Fibroblast of lung (primary cell): ENCODE measurements around the gene LPA. TPM values are rescaled to one million over a fixed set of nuclear protein-coding genes. Genes with fewer than 3 reads are reported as not detected.

Experiments used
- DNase-seq, 2 donors: peaks; one replicate each; pipeline versions ENCODE4 v3.0.0 to v3.0.0-alpha.2; 2010; ENCODE audit warnings: low read depth in 2 of 2
- H2AFZ ChIP-seq: 2 replicates; pipeline ENCODE4 v1.5.1; 2012; ENCODE audit warnings: low read length, control low read depth, inconsistent platforms
- H3K27ac ChIP-seq: 2 replicates; pipeline ENCODE4 v1.5.1; 2011; ENCODE audit warnings: low read length, control low read depth; ENCODE audit not compliant: insufficient read depth
- H3K27me3 ChIP-seq: 2 replicates; pipeline ENCODE4 v1.5.1; 2011; ENCODE audit warnings: mild to moderate bottlenecking, low read length; ENCODE audit not compliant: control insufficient read depth, insufficient read depth
- H3K36me3 ChIP-seq: 2 replicates; pipeline ENCODE4 v1.5.1; 2011; ENCODE audit warnings: low read length; ENCODE audit not compliant: control insufficient read depth, insufficient read depth
- H3K4me1 ChIP-seq: 2 replicates; pipeline ENCODE4 v1.5.1; 2011; ENCODE audit warnings: low read length; ENCODE audit not compliant: control insufficient read depth, insufficient read depth; ENCODE audit errors: extremely low read depth
- H3K4me2 ChIP-seq: 2 replicates; pipeline ENCODE4 v1.5.1; 2011; ENCODE audit warnings: low read length, control low read depth; ENCODE audit not compliant: insufficient read depth; ENCODE audit errors: extremely low read depth
- H3K4me3 ChIP-seq, 4 experiments: fragments of 200-600 bp in 1 of 4; sonication (generic) in 1 of 4; replicated peaks in 1 of 4; 2 replicates each; pipeline ENCODE4 v1.5.1; 2011 to 2016; ENCODE audit warnings: low read length in 4 of 4, low read depth in 3 of 4, mild to moderate bottlenecking in 3 of 4, control low read depth in 2 of 4, inconsistent platforms in 1 of 4, mixed read lengths in 1 of 4; ENCODE audit not compliant: insufficient read depth in 1 of 4; ENCODE audit errors: control extremely low read depth in 1 of 4
- H3K79me2 ChIP-seq: 2 replicates; pipeline ENCODE4 v1.5.1; 2012; ENCODE audit warnings: mild to moderate bottlenecking, low read length, inconsistent platforms; ENCODE audit not compliant: control insufficient read depth, insufficient read depth
- H3K9ac ChIP-seq: 2 replicates; pipeline ENCODE4 v1.5.1; 2011; ENCODE audit warnings: mild to moderate bottlenecking, low read length, control low read depth; ENCODE audit not compliant: insufficient read depth
- H3K9me3 ChIP-seq: 2 replicates; pipeline ENCODE4 v1.5.1; 2012; ENCODE audit warnings: low read depth, low read length; ENCODE audit not compliant: control insufficient read depth, insufficient read depth
- H4K20me1 ChIP-seq: 2 replicates; pipeline ENCODE4 v1.5.1; 2011; ENCODE audit warnings: low read length; ENCODE audit not compliant: control insufficient read depth, insufficient read depth; ENCODE audit errors: extremely low read depth
- CTCF ChIP-seq, 2 donors: IDR thresholded peaks in 1 of 2; conservative IDR thresholded peaks in 1 of 2; 1 replicate in 1 of 2; 2 replicates in 1 of 2; pipeline ENCODE4 v1.5.1; 2011 to 2012; ENCODE audit warnings: low read length in 2 of 2, control low read depth in 1 of 2, inconsistent platforms in 1 of 2, low read depth in 1 of 2, mild to moderate bottlenecking in 1 of 2
- EZH2 ChIP-seq: IDR thresholded peaks from 2 replicates; pipeline ENCODE4 v1.5.1; 2012; ENCODE audit warnings: low read length, control low read depth, mild to moderate bottlenecking; ENCODE audit errors: missing control alignments
- polyA plus RNA-seq, 2 donors: library from polyadenylated mRNA; depleted of rRNA in 1 of 2; stranded (reverse) in 1 of 2; unstranded in 1 of 2; fragments of >200 nt; gene quantifications; 2 replicates each; pipeline ENCODE4 v1.2.1, GENCODE V29; 2011 to 2012; ENCODE audit warnings: missing spikeins in 1 of 2
- total RNA-seq: library from RNA; depleted of rRNA; stranded (reverse); fragments of >200 nt; gene quantifications from 2 replicates; pipeline ENCODE4 v1.2.1, GENCODE V29; 2014

Gene LPA
- total and polyA plus RNA-seq, 2 donors (not counting 1 experiment from before 2014, with no cell fraction given), result not detected

- no peak overlapping the region for H3K4me3 ChIP-seq
- H3K4me2 ChIP-seq, result no peak overlapping the region
- no peak for DNase-seq
- H3K79me2 ChIP-seq, result no peaks in the 10 kb centered on the region
- no peak overlapping the region for H2AFZ ChIP-seq
- no peaks in the 10 kb centered on the region for H3K27me3 ChIP-seq
- H3K9ac ChIP-seq, result no peak overlapping the region
- peaks cover 2% of the 10 kb centered on the region for H3K4me1 ChIP-seq
- no peaks in the 10 kb centered on the region for H4K20me1 ChIP-seq
- TF ChIP-seq CTCF (conservative IDR thresholded peaks at IDR 0.05 in 1 of 2, IDR thresholded peaks at IDR 0.05 in 1 of 2; ENCODE audit: low read depth in 1 of 2, low read length in 2 of 2) (no peak), EZH2 (no peak)
- no peaks in the 10 kb centered on the region for H3K36me3 ChIP-seq
- no peaks in the 10 kb centered on the region for H3K9me3 ChIP-seq
- no peak overlapping the region for H3K27ac ChIP-seq
These were observed 153.0 kb downstream of the LPA start for GRCh38 chr6:160510976-160511617.

- Histone ChIP-seq H3K36me3 (no peaks in the 10 kb centered on the region), H2AFZ (peak overlapping the region; percentile 10), H3K4me3 (no peak overlapping the region), H4K20me1 (no peaks in the 10 kb centered on the region), H3K27me3 (no peaks in the 10 kb centered on the region), H3K27ac (no peak overlapping the region), H3K4me2 (no peak overlapping the region), H3K9ac (no peak overlapping the region), H3K79me2 (no peaks in the 10 kb centered on the region), H3K4me1 (peaks cover 2% of the 10 kb centered on the region), H3K9me3 (no peaks in the 10 kb centered on the region)
- no peak for TF ChIP-seq CTCF (conservative IDR thresholded peaks at IDR 0.05 in 1 of 2, IDR thresholded peaks at IDR 0.05 in 1 of 2; ENCODE audit: low read depth in 1 of 2, low read length in 2 of 2)
- no peak for TF ChIP-seq EZH2
- peak; percentile 65 to 83 for DNase-seq
These were observed 153.9 kb downstream of the LPA start for GRCh38 chr6:160510199-160510598.

GRCh38 chr6:160509610-160510009 lies 154.5 kb downstream of the LPA start:
- no peak for DNase-seq
- Histone ChIP-seq H3K79me2 (no peaks in the 10 kb centered on the region), H3K36me3 (no peaks in the 10 kb centered on the region), H3K27ac (no peak overlapping the region), H3K4me2 (peak overlapping the region; percentile 32), H2AFZ (peak overlapping the region; percentile 61), H3K27me3 (no peaks in the 10 kb centered on the region), H3K9me3 (no peaks in the 10 kb centered on the region), H3K9ac (no peak overlapping the region), H3K4me1 (peaks cover 2% of the 10 kb centered on the region), H4K20me1 (no peaks in the 10 kb centered on the region), H3K4me3 (no peak overlapping the region)
- TF ChIP-seq EZH2, result no peak
- TF ChIP-seq CTCF (conservative IDR thresholded peaks at IDR 0.05 in 1 of 2, IDR thresholded peaks at IDR 0.05 in 1 of 2; ENCODE audit: low read depth in 1 of 2, low read length in 2 of 2), result no peak
